HCT116 (cell line): ENCODE data around the gene BAIAP2. TPM values are rescaled to one million over a fixed set of nuclear protein-coding genes. Genes with fewer than 3 reads are reported as not detected.

Experiments
- ATAC-seq: fragments of 200-7000 bp; cut with Tn5 transposase; 2 replicates; pipeline ENCODE4 v1.9.1; 2020; ENCODE audit warnings: mild to moderate bottlenecking, moderate library complexity
- BruUV-seq: library from RNA; stranded (reverse); fragments of 400-500 nt; replicated peaks from 2 replicates; lab custom pipeline; 2021; lab: Mats Ljungman, UMichigan
- CTCF ChIA-PET: fragments of 300-600 bp; sonication (Branson Sonifier 250); formaldehyde crosslinking; loops from one replicate; lab custom pipeline; 2021; ENCODE audit warnings: antibody characterized with exemption; lab: Charles Lee
- POLR2A ChIA-PET: fragments of 300-600, 350-600 bp; sonication (Branson Sonifier 250); formaldehyde crosslinking; loops from one replicate; lab custom pipeline; 2021; ENCODE audit warnings: antibody characterized with exemption; lab: Charles Lee
- RAD21 ChIA-PET, 2 experiments: fragments of 300-600 bp; sonication (Branson Sonifier 250); formaldehyde crosslinking; loops; one replicate each; lab custom pipeline; 2023; ENCODE audit warnings: low total read pairs in 2 of 2; ENCODE audit not compliant: uncharacterized antibody in 2 of 2, unreplicated experiment in 2 of 2, low non-redundant PET in 1 of 2; lab: Charles Lee
- DNase-seq: peaks from one replicate; pipeline ENCODE4 v3.0.0-alpha.2; 2010; ENCODE audit warnings: low read depth, low spot score
- H2AFZ ChIP-seq: fragments of 200-600 bp; shearing (Covaris generic), sonication (generic); 2 replicates; pipeline ENCODE4 v1.6.1; 2017; ENCODE audit warnings: low read depth, mixed run types, mixed read lengths, antibody characterized with exemption, low read length; ENCODE audit not compliant: poor library complexity, severe bottlenecking
- H3K27ac ChIP-seq: 2 replicates; pipeline ENCODE4 v1.5.1; 2012; ENCODE audit warnings: low read depth, low read length
- H3K27me3 ChIP-seq: fragments of 200-600 bp; sonication (generic); 2 replicates; pipeline ENCODE4 v1.6.1; 2016; ENCODE audit warnings: mixed run types, low read length, mixed read lengths; ENCODE audit not compliant: insufficient read depth
- H3K36me3 ChIP-seq, 2 experiments: fragments of 200-500 bp in 1 of 2; fragments of 200-600 bp in 1 of 2; sonication (Bioruptor generic) in 1 of 2; sonication (generic) in 1 of 2; 2 replicates each; pipeline versions ENCODE4 v1.5.1 to v1.6.1; 2014 to 2016; ENCODE audit warnings: low read length in 2 of 2, inconsistent platforms in 1 of 2, mixed read lengths in 1 of 2, mixed run types in 1 of 2; ENCODE audit not compliant: insufficient read depth in 2 of 2, control insufficient read depth in 1 of 2
- H3K4me1 ChIP-seq, 2 experiments: fragments of 200-600 bp in 1 of 2; sonication (generic) in 1 of 2; 2 replicates each; pipeline versions ENCODE4 v1.5.1 to v1.6.1; 2012 to 2017; ENCODE audit warnings: low read length in 2 of 2, inconsistent platforms in 1 of 2, mild to moderate bottlenecking in 1 of 2, mixed read lengths in 1 of 2, mixed run types in 1 of 2, moderate library complexity in 1 of 2; ENCODE audit not compliant: insufficient read depth in 2 of 2, control insufficient read depth in 1 of 2
- H3K4me2 ChIP-seq: fragments of 200-600 bp; sonication (generic); 2 replicates; pipeline ENCODE4 v1.6.1; 2017; ENCODE audit warnings: mixed run types, low read length, mixed read lengths
- H3K4me3 ChIP-seq, 2 experiments: fragments of 200-600 bp in 1 of 2; sonication (generic) in 1 of 2; replicated peaks in 1 of 2; 2 replicates each; pipeline ENCODE4 v1.5.1; 2011 to 2016; ENCODE audit warnings: low read length in 2 of 2, control low read depth in 1 of 2, low read depth in 1 of 2, mild to moderate bottlenecking in 1 of 2, mixed read lengths in 1 of 2, mixed run types in 1 of 2
- H3K79me2 ChIP-seq: fragments of 200-600 bp; sonication (generic); 2 replicates; pipeline ENCODE4 v1.6.1; 2017; ENCODE audit warnings: mild to moderate bottlenecking, mixed run types, low read length, moderate library complexity, mixed read lengths; ENCODE audit not compliant: insufficient read depth
- H3K9ac ChIP-seq: fragments of 200-600 bp; sonication (generic); 2 replicates; pipeline ENCODE4 v1.6.1; 2016; ENCODE audit warnings: low read length, mixed read lengths
- H3K9me2 ChIP-seq: fragments of 200-600 bp; sonication (generic), shearing (Covaris generic); 2 replicates; pipeline ENCODE4 v1.6.1; 2017; ENCODE audit warnings: mixed run types, mild to moderate bottlenecking, moderate library complexity; ENCODE audit not compliant: insufficient read depth
- H3K9me3 ChIP-seq, 2 experiments: fragments of 200-500 bp in 1 of 2; fragments of 200-600 bp in 1 of 2; sonication (Bioruptor generic) in 1 of 2; sonication (generic) in 1 of 2; 2 replicates each; pipeline ENCODE4 v1.6.1; 2014 to 2017; ENCODE audit warnings: low read length in 2 of 2, mixed read lengths in 2 of 2, inconsistent platforms in 1 of 2, low read depth in 1 of 2, mild to moderate bottlenecking in 1 of 2, mixed run types in 1 of 2, moderate library complexity in 1 of 2; ENCODE audit not compliant: control insufficient read depth in 1 of 2, insufficient read depth in 1 of 2
- H4K20me1 ChIP-seq: fragments of 200-600 bp; sonication (generic), shearing (Covaris generic); 2 replicates; pipeline ENCODE4 v1.6.1; 2017; ENCODE audit warnings: mixed run types, mild to moderate bottlenecking, moderate library complexity; ENCODE audit not compliant: insufficient read depth
- CBX3 ChIP-seq: IDR thresholded peaks from 2 replicates; pipeline ENCODE4 v1.6.1; 2012; ENCODE audit warnings: low read depth
- EGR1 ChIP-seq: IDR thresholded peaks from 2 replicates; pipeline ENCODE4 v1.6.1; 2012; ENCODE audit warnings: low read depth
- ELF1 ChIP-seq: IDR thresholded peaks from 2 replicates; pipeline ENCODE4 v1.6.1; 2012; ENCODE audit warnings: low read depth, borderline replicate concordance
- EZH2 ChIP-seq: fragments of 200-600 bp; sonication (generic); IDR thresholded peaks from 2 replicates; pipeline ENCODE4 v1.6.1; 2017; ENCODE audit warnings: antibody characterized with exemption, mixed run types
- EZH2phosphoT487 ChIP-seq: fragments of 200-600 bp; IDR thresholded peaks from 2 replicates; pipeline ENCODE4 v1.6.1; 2018; ENCODE audit warnings: antibody characterized with exemption, borderline replicate concordance
- JUND ChIP-seq: IDR thresholded peaks from 2 replicates; pipeline ENCODE4 v1.6.1; 2012
- POLR2A ChIP-seq: IDR thresholded peaks from 2 replicates; pipeline ENCODE4 v1.7.0; 2011; ENCODE audit warnings: borderline replicate concordance; ENCODE audit not compliant: insufficient read depth, insufficient read length; ENCODE audit errors: extremely low read depth
- POLR2AphosphoS5 ChIP-seq: IDR thresholded peaks from 2 replicates; pipeline ENCODE4 v1.6.1; 2011; ENCODE audit warnings: mild to moderate bottlenecking, low read depth, low read length, moderate library complexity
- RAD21 ChIP-seq: IDR thresholded peaks from 2 replicates; pipeline ENCODE4 v1.6.1; 2012; ENCODE audit warnings: low read depth, mild to moderate bottlenecking
- SIN3A ChIP-seq: IDR thresholded peaks from 2 replicates; pipeline ENCODE4 v1.6.1; 2012; ENCODE audit warnings: low read depth
- SP1 ChIP-seq: IDR thresholded peaks from 2 replicates; pipeline ENCODE4 v1.6.1; 2012; ENCODE audit warnings: low read depth
- SRF ChIP-seq: IDR thresholded peaks from 2 replicates; pipeline ENCODE4 v1.6.1; 2012; ENCODE audit warnings: low read depth
- YY1 ChIP-seq: IDR thresholded peaks from 2 replicates; pipeline ENCODE4 v1.6.1; 2011; ENCODE audit warnings: low read length, low read depth, moderate library complexity, mild to moderate bottlenecking; ENCODE audit not compliant: insufficient replicate concordance; ENCODE audit errors: extremely low read depth
- ZBTB33 ChIP-seq: IDR thresholded peaks from 2 replicates; pipeline ENCODE4 v1.6.1; 2011; ENCODE audit warnings: mild to moderate bottlenecking, low read length, moderate library complexity; ENCODE audit not compliant: insufficient replicate concordance; ENCODE audit errors: extremely low read depth
- ZFX ChIP-seq: fragments of 450-650 bp; IDR thresholded peaks from 2 replicates; pipeline ENCODE4 v1.6.1; 2017
- intact Hi-C: fragments of 100-400 bp; cut with micrococcal nuclease; formaldehyde crosslinking; loops from 2 replicates; pipeline ENCODE4 v1.10.0; 2022
- total RNA-seq: library from RNA; stranded (reverse); gene quantifications from one replicate; pipeline ENCODE4 v1.2.1, GENCODE V29; 2021; ENCODE audit not compliant: unreplicated experiment
- TF ChIP-seq, protein P1 (sequence below), 3 experiments: fragments of 200-600 bp in 1 of 3; sonication (generic) in 1 of 3; IDR thresholded peaks in 2 of 3; conservative IDR thresholded peaks in 1 of 3; 2 replicates each; pipeline ENCODE4 v1.5.1; 2012 to 2017; ENCODE audit warnings: low read depth in 2 of 3, low read length in 2 of 3, antibody characterized with exemption in 1 of 3, borderline replicate concordance in 1 of 3, control low read depth in 1 of 3, mild to moderate bottlenecking in 1 of 3, mixed read lengths in 1 of 3, mixed run types in 1 of 3, moderate library complexity in 1 of 3; ENCODE audit not compliant: insufficient read depth in 1 of 3

BAIAP2 gene
- total RNA-seq, 1 experiment from 2014 or later: 105 TPM

GRCh38 chr17:81128338-81128737 lies 93.4 kb downstream of the BAIAP2 start:
- ATAC-seq (no peak), DNase-seq (no peak)
- POLR2A ChIA-PET: no interaction called here
- H3K9me3 ChIP-seq: no peaks in the 10 kb centered on the region
- no peaks in the 10 kb centered on the region for H3K79me2 ChIP-seq
- H3K4me3 ChIP-seq: no peak overlapping the region
- no peaks in the 10 kb centered on the region for H3K9me2 ChIP-seq
- CTCF ChIA-PET: no interaction called here
- no peaks in the 10 kb centered on the region for H3K36me3 ChIP-seq
- H3K27ac ChIP-seq: no peak overlapping the region
- H4K20me1 ChIP-seq: no peaks in the 10 kb centered on the region
- no TSS peak for BruUV-seq
- H3K4me2 ChIP-seq: no peak overlapping the region
- RAD21 ChIA-PET: no interaction called here
- intact Hi-C loops: no loop called here
- H3K4me1 ChIP-seq: peaks cover 0 to 6% of the 10 kb centered on the region in 2 experiments; a peak in 2 of 4 replicates
- no peak overlapping the region for H3K9ac ChIP-seq
- no peak overlapping the region for H2AFZ ChIP-seq
- no peak for TF ChIP-seq POLR2A
- TF ChIP-seq EZH2: no peak
- TF ChIP-seq EGR1: no peak
- TF ChIP-seq ELF1: no peak
- no peak for TF ChIP-seq SRF
- TF ChIP-seq ZFX: no peak
- TF ChIP-seq SP1: no peak
- TF ChIP-seq ZBTB33: no peak
- no peak for TF ChIP-seq SIN3A
- TF ChIP-seq EZH2phosphoT487: no peak
- no peaks in the 10 kb centered on the region for H3K27me3 ChIP-seq

DNA sequence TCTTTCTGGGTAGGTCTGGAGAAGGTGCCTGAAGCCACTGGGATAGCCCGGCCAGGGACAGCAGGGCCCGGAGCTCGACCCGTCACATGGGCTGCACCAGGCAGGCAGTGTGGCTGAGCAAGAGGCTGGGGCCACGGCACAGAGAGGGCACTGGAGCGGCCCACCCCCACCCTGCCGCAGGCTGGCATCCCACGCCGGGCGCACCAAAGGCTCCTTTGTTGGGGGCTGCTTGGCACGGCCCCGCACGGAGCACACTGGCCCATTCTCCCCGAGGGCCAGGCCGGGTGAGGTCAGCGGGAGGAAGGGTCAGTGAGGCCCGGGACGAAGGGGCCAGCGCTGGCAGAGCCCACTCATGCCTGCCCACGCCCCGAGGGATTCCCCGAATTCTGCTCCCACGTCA lies 93.8 kb downstream of the BAIAP2 start:
- CTCF ChIA-PET: no interaction called here
- H3K27ac ChIP-seq: no peak overlapping the region
- H3K36me3 ChIP-seq: no peaks in the 10 kb centered on the region
- no peak overlapping the region for H3K9ac ChIP-seq
- no TSS peak for BruUV-seq
- no peak overlapping the region for H3K4me3 ChIP-seq
- no peaks in the 10 kb centered on the region for H3K79me2 ChIP-seq
- no peaks in the 10 kb centered on the region for H4K20me1 ChIP-seq
- H2AFZ ChIP-seq: no peak overlapping the region
- no peaks in the 10 kb centered on the region for H3K9me3 ChIP-seq
- peaks cover 0 to 11% of the 10 kb centered on the region in 2 experiments; a peak in 2 of 4 replicates for H3K4me1 ChIP-seq
- no peak for DNase-seq
- no peaks in the 10 kb centered on the region for H3K27me3 ChIP-seq
- ATAC-seq: no peak
- TF ChIP-seq JUND (no peak), ZFX (no peak), YY1 (no peak), CBX3 (no peak), POLR2AphosphoS5 (no peak), RAD21 (no peak), EZH2phosphoT487 (no peak), SP1 (no peak), POLR2A (no peak)
- TF ChIP-seq, protein P1, sequence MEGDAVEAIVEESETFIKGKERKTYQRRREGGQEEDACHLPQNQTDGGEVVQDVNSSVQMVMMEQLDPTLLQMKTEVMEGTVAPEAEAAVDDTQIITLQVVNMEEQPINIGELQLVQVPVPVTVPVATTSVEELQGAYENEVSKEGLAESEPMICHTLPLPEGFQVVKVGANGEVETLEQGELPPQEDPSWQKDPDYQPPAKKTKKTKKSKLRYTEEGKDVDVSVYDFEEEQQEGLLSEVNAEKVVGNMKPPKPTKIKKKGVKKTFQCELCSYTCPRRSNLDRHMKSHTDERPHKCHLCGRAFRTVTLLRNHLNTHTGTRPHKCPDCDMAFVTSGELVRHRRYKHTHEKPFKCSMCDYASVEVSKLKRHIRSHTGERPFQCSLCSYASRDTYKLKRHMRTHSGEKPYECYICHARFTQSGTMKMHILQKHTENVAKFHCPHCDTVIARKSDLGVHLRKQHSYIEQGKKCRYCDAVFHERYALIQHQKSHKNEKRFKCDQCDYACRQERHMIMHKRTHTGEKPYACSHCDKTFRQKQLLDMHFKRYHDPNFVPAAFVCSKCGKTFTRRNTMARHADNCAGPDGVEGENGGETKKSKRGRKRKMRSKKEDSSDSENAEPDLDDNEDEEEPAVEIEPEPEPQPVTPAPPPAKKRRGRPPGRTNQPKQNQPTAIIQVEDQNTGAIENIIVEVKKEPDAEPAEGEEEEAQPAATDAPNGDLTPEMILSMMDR (IDR thresholded peaks at IDR 0.05 in 2 of 3, conservative IDR thresholded peaks at IDR 0.05 in 1 of 3; ENCODE audit: borderline replicate concordance in 1 of 3, insufficient read depth in 1 of 3, low read depth in 2 of 3, low read length in 2 of 3): no peak
- TF ChIP-seq, all 23 proteins: peak for 0
- POLR2A ChIA-PET: no interaction called here
- Histone ChIP-seq H3K9me2 (no peaks in the 10 kb centered on the region), H3K4me2 (no peak overlapping the region)
- RAD21 ChIA-PET: no interaction called here
- intact Hi-C loops: no loop called here
